Body of pancreas (tissue), 4 donors: ENCODE data around the gene MSH2.

Experiments
- CTCF ChIP-seq, 7 experiments: fragments of 450-650 bp in 4 of 7; fragments of 200-600 bp in 3 of 7; sonication (generic) in 3 of 7; IDR thresholded peaks; one replicate each; pipeline ENCODE4 v1.5.1; 2016 to 2019; ENCODE audit warnings: antibody characterized with exemption in 7 of 7
- POLR2A ChIP-seq, 3 donors: fragments of 450-650 bp; IDR thresholded peaks; one replicate each; pipeline ENCODE4 v1.6.1; 2016; ENCODE audit warnings: antibody characterized with exemption in 3 of 3, mild to moderate bottlenecking in 2 of 3

GRCh38 chr2:47490406-47490805, 87.5 kb downstream of the MSH2 start:
- TF ChIP-seq CTCF (IDR thresholded peaks at IDR 0.05): no peak
- no peak for TF ChIP-seq POLR2A (IDR thresholded peaks at IDR 0.05)
